GM23248 (cell line): ENCODE measurements around the gene ZNF141. TPM values are rescaled to one million over a fixed set of nuclear protein-coding genes. Genes with fewer than 3 reads are reported as not detected.
A peak's percentile ranks its signal among the peaks of the same experiment; 100 is the strongest.
"Not testable (repeated sequence)": the region's sequence is repeated elsewhere in the genome, so short reads cannot be mapped to it uniquely, and the experiment has no call there.

Source experiments
- DNase-seq: peaks from one replicate; pipeline ENCODE4 v3.0.0-alpha.2; 2015
- H2AFZ ChIP-seq: fragments of 200-600 bp; sonication (generic); 2 replicates; pipeline ENCODE4 v1.6.1; 2016; ENCODE audit warnings: antibody characterized with exemption
- H3F3A ChIP-seq: fragments of 200-600 bp; sonication (generic); 2 replicates; pipeline ENCODE4 v1.6.1; 2016; ENCODE audit warnings: mild to moderate bottlenecking, antibody characterized with exemption, mixed run types; ENCODE audit not compliant: insufficient read depth
- H3K27ac ChIP-seq: fragments of 200-600 bp; sonication (generic); 2 replicates; pipeline ENCODE4 v1.5.1; 2016; ENCODE audit warnings: mild to moderate bottlenecking
- H3K27me3 ChIP-seq: fragments of 200-600 bp; sonication (generic); replicated peaks from 2 replicates; pipeline ENCODE4 v1.6.1; 2016; ENCODE audit warnings: mild to moderate bottlenecking; ENCODE audit not compliant: insufficient read depth
- H3K36me3 ChIP-seq: fragments of 200-600 bp; sonication (generic); 2 replicates; pipeline ENCODE4 v1.6.1; 2016; ENCODE audit warnings: low read depth, mild to moderate bottlenecking
- H3K4me1 ChIP-seq: fragments of 200-600 bp; sonication (generic); 2 replicates; pipeline ENCODE4 v1.6.1; 2016; ENCODE audit warnings: mild to moderate bottlenecking; ENCODE audit not compliant: insufficient read depth
- H3K4me2 ChIP-seq: fragments of 200-600 bp; sonication (generic); one replicate; pipeline ENCODE4 v1.6.1; 2016; ENCODE audit warnings: mild to moderate bottlenecking; ENCODE audit not compliant: unreplicated experiment
- H3K4me3 ChIP-seq: fragments of 200-600 bp; sonication (generic); 2 replicates; pipeline ENCODE4 v1.5.1; 2016; ENCODE audit warnings: mild to moderate bottlenecking
- H3K79me2 ChIP-seq: fragments of 200-600 bp; sonication (generic); 2 replicates; pipeline ENCODE4 v1.6.1; 2016; ENCODE audit warnings: mild to moderate bottlenecking; ENCODE audit not compliant: insufficient read depth
- H3K9ac ChIP-seq: fragments of 200-600 bp; sonication (generic); 2 replicates; pipeline ENCODE4 v1.6.1; 2016; ENCODE audit warnings: mild to moderate bottlenecking
- H3K9me2 ChIP-seq: fragments of 200-600 bp; sonication (generic); 2 replicates; pipeline ENCODE4 v1.6.1; 2016; ENCODE audit warnings: mixed run types, mild to moderate bottlenecking, moderate library complexity; ENCODE audit not compliant: insufficient read depth
- H3K9me3 ChIP-seq: fragments of 200-600 bp; sonication (generic); one replicate; pipeline ENCODE4 v1.6.1; 2017; ENCODE audit warnings: low read depth
- H4K20me1 ChIP-seq: fragments of 200-600 bp; sonication (generic); 2 replicates; pipeline ENCODE4 v1.6.0; 2016; ENCODE audit not compliant: insufficient read depth
- EZH2 ChIP-seq: fragments of 200-600 bp; sonication (generic); IDR thresholded peaks from 2 replicates; pipeline ENCODE4 v1.6.1; 2018; ENCODE audit warnings: antibody characterized with exemption, mild to moderate bottlenecking; ENCODE audit not compliant: insufficient read depth, poor library complexity, severe bottlenecking
- EZH2phosphoT487 ChIP-seq: fragments of 200-600 bp; sonication (generic); IDR thresholded peaks from 2 replicates; pipeline ENCODE4 v1.6.1; 2018; ENCODE audit warnings: antibody characterized with exemption, moderate library complexity, mild to moderate bottlenecking, low read depth; ENCODE audit not compliant: insufficient read depth
- WGBS, 2 experiments: methylation state at CpG; one replicate each; pipeline ENCODE4 v1.1.6; 2015 to 2017; ENCODE audit warnings: low lambda C conversion rate in 2 of 2, low coverage in 1 of 2; ENCODE audit errors: missing lambda C conversion rate in 2 of 2; 5-methylcytosine and 5-hydroxymethylcytosine counted together
- in situ Hi-C: fragments of 300-500 bp; cut with MboI; formaldehyde crosslinking; loops from 2 replicates; pipeline ENCODE4 v1.15.0; 2020
- microRNA counts: library from miRNA; unstranded; fragments of <30 nt; microRNA quantifications from one replicate; lab custom pipeline; 2016
- microRNA-seq: library from miRNA; unstranded; fragments of <30 nt; microRNA quantifications from one replicate; pipeline ENCODE4, GENCODE V29; 2016; ENCODE audit warnings: borderline number of aligned reads
- polyA plus RNA-seq: library from polyadenylated mRNA; unstranded; fragments of >200 nt; fragmentation: Nextera tagmentation; extraction: Ambion mirVana; gene quantifications from 2 replicates; pipeline ENCODE4 v1.2.1, GENCODE V29; 2016
- small RNA-seq: library from RNA; depleted of rRNA; stranded (forward); fragments of <200 nt; gene quantifications from one replicate; pipeline ENCODE3, GENCODE V24; 2014; ENCODE audit warnings: low read depth, low replicate concordance
- total RNA-seq: library from RNA; depleted of rRNA; stranded (reverse); fragments of >200 nt; shearing (Covaris generic); gene quantifications from 2 replicates; pipeline ENCODE4 v1.2.3, GENCODE V29; 2014; rRNA removed

The ZNF141 gene
- total and polyA plus RNA-seq, 2 experiments from 2014 or later = 3.3 to 6.7 TPM

- H3K9me2 ChIP-seq = no peaks in the 10 kb centered on the region
- WGBS, 2 experiments = 75 to 77% methylated on average over 16 to 20 of the region's 20 CpGs
Observed at GRCh38 chr4:404006-404405, 66.4 kb downstream of the ZNF141 start.

GRCh38 chr4:408321-408720, 70.7 kb downstream of the ZNF141 start:
- DNase-seq, H3K79me2 ChIP-seq, H3K4me1 ChIP-seq, H3K27ac ChIP-seq, H3K36me3 ChIP-seq, H3K4me2 ChIP-seq, in situ Hi-C loops, H3F3A ChIP-seq, H3K4me3 ChIP-seq, H3K9me2 ChIP-seq, H3K9ac ChIP-seq, H2AFZ ChIP-seq, H3K9me3 ChIP-seq, H4K20me1 ChIP-seq, H3K27me3 ChIP-seq: not testable (repeated sequence)
- WGBS, 2 experiments = 64 to 68% methylated on average over 6 of the region's 6 CpGs

More at GRCh38 chr4:404006-404405, 66.4 kb downstream of the ZNF141 start:
- no peak overlapping the region for H3K9ac ChIP-seq
- no peaks in the 10 kb centered on the region for H4K20me1 ChIP-seq
- in situ Hi-C loops = no loop called here
- H3K79me2 ChIP-seq = no peaks in the 10 kb centered on the region
- no peaks in the 10 kb centered on the region for H3K36me3 ChIP-seq
- no peaks in the 10 kb centered on the region for H3F3A ChIP-seq
- H3K4me2 ChIP-seq = no peak overlapping the region
- no peak overlapping the region for H3K4me3 ChIP-seq
- H2AFZ ChIP-seq = no peak overlapping the region
- TF ChIP-seq EZH2 (no peak), EZH2phosphoT487 (no peak)
- no peaks in the 10 kb centered on the region for H3K27me3 ChIP-seq
- no peaks in the 10 kb centered on the region for H3K9me3 ChIP-seq
- no peak for DNase-seq
- H3K4me1 ChIP-seq = no peaks in the 10 kb centered on the region
- no peak overlapping the region for H3K27ac ChIP-seq

- Histone ChIP-seq H3K4me2 (no peak overlapping the region), H3K9me3 (peaks cover 27% of the 10 kb centered on the region), H3K9me2 (no peaks in the 10 kb centered on the region), H2AFZ (no peak overlapping the region), H3K4me1 (no peaks in the 10 kb centered on the region), H3K36me3 (peaks cover 32% of the 10 kb centered on the region), H4K20me1 (no peaks in the 10 kb centered on the region), H3F3A (peaks cover 23% of the 10 kb centered on the region; the same call in 1 of the 2 replicates), H3K27ac (no peak overlapping the region), H3K79me2 (no peaks in the 10 kb centered on the region), H3K4me3 (no peak overlapping the region), H3K27me3 (no peaks in the 10 kb centered on the region), H3K9ac (no peak overlapping the region)
- no peak for DNase-seq
- WGBS, 2 experiments = 95 to 96% methylated on average over 2 of the region's 2 CpGs
- TF ChIP-seq EZH2 = no peak
- TF ChIP-seq EZH2phosphoT487 = no peak
- in situ Hi-C loops = no loop called here
Observed at GRCh38 chr4:422587-422986, 85.0 kb downstream of the ZNF141 start.

MicroRNAs within 50 kb of the gene (microRNA counts, 767-probe panel; counts per million panel counts)
- 447 counts per million, percentile 86 among the panel's probes with 10 or more counts for microRNA hsa-miR-571 (lab: Ali Mortazavi, UCI)

Small RNA genes within 50 kb of the gene (microRNA-seq; reads per million reads assigned to microRNA genes)
- not detected for gene MIR571

Small RNA genes within 50 kb of the gene (small RNA-seq; reads per million reads assigned to genes)
- not detected for gene AC079140.2
- gene MIR571 = not detected
- gene ZNF519P4 = not detected

Other genes with a start within 250 kb of the ZNF141 start
- gene ZNF718, start 213.3 kb upstream of the ZNF141 start, total RNA-seq = 2.4 and 5.8 TPM in 2 replicates
- gene ZNF718, start 213.3 kb upstream of the ZNF141 start, polyA plus RNA-seq = 2.7 and 3.4 TPM in 2 replicates
- gene ZNF732, start 32.3 kb upstream of the ZNF141 start, total RNA-seq = 0.11 and 0.51 TPM in 2 replicates
- 0.11 TPM in 1 of 2 replicates, not detected in the other for gene ZNF732, start 32.3 kb upstream of the ZNF141 start, polyA plus RNA-seq
- gene ZNF721, start 161.3 kb downstream of the ZNF141 start, total RNA-seq = 7.8 and 10.7 TPM in 2 replicates
- gene ZNF721, start 161.3 kb downstream of the ZNF141 start, polyA plus RNA-seq = 10.6 TPM in 2 replicates
- 39.8 and 47.8 TPM in 2 replicates for gene PIGG, start 161.4 kb downstream of the ZNF141 start, total RNA-seq
- 51.2 and 53.8 TPM in 2 replicates for gene PIGG, start 161.4 kb downstream of the ZNF141 start, polyA plus RNA-seq
- gene TMEM271, start 238.5 kb downstream of the ZNF141 start, total RNA-seq = not detected in 2 replicates
- not detected in 2 replicates for gene TMEM271, start 238.5 kb downstream of the ZNF141 start, polyA plus RNA-seq